CD14-positive monocyte (primary cell): Measurements from ENCODE around the gene ZNF454. TPM values are rescaled to one million over a fixed set of nuclear protein-coding genes. Genes with fewer than 3 reads are reported as not detected.

ENCODE experiments used
- DNase-seq, 3 donors: peaks; one replicate each; pipeline ENCODE4 v3.0.0-alpha.2; 2011 to 2022
- H2AFZ ChIP-seq: 2 replicates; pipeline ENCODE4 v1.6.0; 2012; ENCODE audit warnings: mild to moderate bottlenecking, low read depth, low read length, inconsistent platforms; ENCODE audit not compliant: insufficient read depth, poor library complexity, severe bottlenecking
- H3K27ac ChIP-seq, 2 donors: 1 replicate in 1 of 2; 2 replicates in 1 of 2; pipeline ENCODE4 v1.5.1; 2012 to 2013; ENCODE audit warnings: low read length in 2 of 2, control low read depth in 1 of 2, inconsistent platforms in 1 of 2, low read depth in 1 of 2, mild to moderate bottlenecking in 1 of 2
- H3K27me3 ChIP-seq, 2 donors: one replicate each; pipeline versions ENCODE4 v1.6.0 to v1.6.1; 2011 to 2013; ENCODE audit warnings: low read length in 2 of 2; ENCODE audit not compliant: control insufficient read depth in 2 of 2, insufficient read depth in 2 of 2
- H3K36me3 ChIP-seq, 2 donors: replicated peaks in 1 of 2; 1 replicate in 1 of 2; 2 replicates in 1 of 2; pipeline versions ENCODE4 v1.5.1 to v1.6.1; 2012 to 2013; ENCODE audit warnings: low read length in 2 of 2, control low read depth in 1 of 2, inconsistent platforms in 1 of 2, mild to moderate bottlenecking in 1 of 2; ENCODE audit not compliant: insufficient read depth in 2 of 2, control insufficient read depth in 1 of 2
- H3K4me1 ChIP-seq, 2 donors: 1 replicate in 1 of 2; 2 replicates in 1 of 2; pipeline versions ENCODE4 v1.5.1 to v1.6.1; 2012 to 2013; ENCODE audit warnings: low read length in 2 of 2, control low read depth in 1 of 2, inconsistent platforms in 1 of 2, mild to moderate bottlenecking in 1 of 2, moderate library complexity in 1 of 2; ENCODE audit not compliant: insufficient read depth in 2 of 2, control insufficient read depth in 1 of 2
- H3K4me2 ChIP-seq: replicated peaks from 2 replicates; pipeline ENCODE3; 2012; ENCODE audit warnings: low read length, moderate library complexity, mild to moderate bottlenecking; ENCODE audit not compliant: poor library complexity, severe bottlenecking; ENCODE audit errors: extremely low read depth
- H3K4me3 ChIP-seq, 3 experiments: fragments of 200-600 bp in 1 of 3; sonication (generic) in 1 of 3; replicated peaks in 1 of 3; 1 replicate in 2 of 3; 2 replicates in 1 of 3; pipeline ENCODE4 v1.5.1; 2011 to 2013; ENCODE audit warnings: low read length in 3 of 3, mild to moderate bottlenecking in 3 of 3, control low read depth in 2 of 3, low read depth in 2 of 3, inconsistent platforms in 1 of 3, moderate library complexity in 1 of 3
- H3K79me2 ChIP-seq: 2 replicates; pipeline ENCODE4 v1.6.0; 2012; ENCODE audit warnings: mild to moderate bottlenecking, control low read depth, inconsistent platforms, low read length, moderate library complexity; ENCODE audit not compliant: insufficient read depth
- H3K9ac ChIP-seq: 2 replicates; pipeline ENCODE4 v1.6.0; 2017; ENCODE audit warnings: low read length, mild to moderate bottlenecking; ENCODE audit not compliant: insufficient read depth, poor library complexity, severe bottlenecking
- H3K9me3 ChIP-seq, 2 donors: replicated peaks in 1 of 2; 1 replicate in 1 of 2; 2 replicates in 1 of 2; pipeline versions ENCODE4 v1.5.1 to v1.6.1; 2012 to 2013; ENCODE audit warnings: low read length in 2 of 2, control low read depth in 1 of 2; ENCODE audit not compliant: control insufficient read depth in 1 of 2, insufficient read depth in 1 of 2
- H4K20me1 ChIP-seq: 2 replicates; pipeline ENCODE4 v1.6.0; 2012; ENCODE audit warnings: mild to moderate bottlenecking, low read length, control low read depth, moderate library complexity; ENCODE audit not compliant: insufficient read depth
- H3K27ac Mint-ChIP-seq, 7 donors: one replicate each; pipeline ENCODE4 v1.8.0; 2020; ENCODE audit warnings: mild to moderate bottlenecking in 7 of 7, mixed read lengths in 7 of 7, moderate library complexity in 6 of 7, inconsistent platforms in 2 of 7
- H3K27me3 Mint-ChIP-seq, 3 donors: one replicate each; pipeline ENCODE4 v1.8.0; 2021 to 2022; ENCODE audit warnings: low read depth in 3 of 3, mild to moderate bottlenecking in 3 of 3, mixed read lengths in 3 of 3, moderate library complexity in 3 of 3, inconsistent platforms in 1 of 3
- H3K36me3 Mint-ChIP-seq, 2 donors: one replicate each; pipeline ENCODE4 v1.8.0; 2020; ENCODE audit warnings: mixed read lengths in 2 of 2, inconsistent platforms in 1 of 2, mild to moderate bottlenecking in 1 of 2
- H3K4me1 Mint-ChIP-seq: one replicate; pipeline ENCODE4 v1.8.0; 2020; ENCODE audit warnings: mild to moderate bottlenecking, mixed read lengths
- H3K4me3 Mint-ChIP-seq, 2 donors: one replicate each; pipeline ENCODE4 v1.8.0; 2020; ENCODE audit warnings: mild to moderate bottlenecking in 2 of 2, mixed read lengths in 2 of 2, moderate library complexity in 1 of 2
- H3K9me3 Mint-ChIP-seq, 7 donors: one replicate each; pipeline ENCODE4 v1.8.0; 2020 to 2022; ENCODE audit warnings: mixed read lengths in 7 of 7, mild to moderate bottlenecking in 6 of 7, moderate library complexity in 6 of 7, inconsistent platforms in 2 of 7
- WGBS: methylation state at CpG from one replicate; pipeline ENCODE4 v1.1.5; 2013; ENCODE audit warnings: missing lambda C conversion rate; ENCODE audit not compliant: insufficient coverage; 5-methylcytosine and 5-hydroxymethylcytosine counted together
- intact Hi-C, 2 donors: fragments of 100-400 bp; cut with micrococcal nuclease; formaldehyde crosslinking; loops; one replicate each; pipeline versions ENCODE4 v1.15.0 to v1.15.1; 2023
- polyA plus RNA-seq, 3 donors: library from polyadenylated mRNA; depleted of rRNA in 1 of 3; unstranded in 2 of 3; stranded (reverse) in 1 of 3; fragments of 300-500 nt in 2 of 3; fragments of >200 nt in 1 of 3; fragmentation: Illumina TruSeq in 2 of 3; gene quantifications; 1 replicate in 2 of 3; 2 replicates in 1 of 3; pipeline ENCODE4 v1.2.3, GENCODE V29; 2012 to 2021
- TF ChIP-seq, protein P1 (sequence below): fragments of 200-600 bp; IDR thresholded peaks from one replicate; pipeline ENCODE4 v1.8.0; 2022; ENCODE audit warnings: antibody characterized with exemption, mild to moderate bottlenecking

ZNF454 gene
- polyA plus RNA-seq, 3 donors = not detected

DNA sequence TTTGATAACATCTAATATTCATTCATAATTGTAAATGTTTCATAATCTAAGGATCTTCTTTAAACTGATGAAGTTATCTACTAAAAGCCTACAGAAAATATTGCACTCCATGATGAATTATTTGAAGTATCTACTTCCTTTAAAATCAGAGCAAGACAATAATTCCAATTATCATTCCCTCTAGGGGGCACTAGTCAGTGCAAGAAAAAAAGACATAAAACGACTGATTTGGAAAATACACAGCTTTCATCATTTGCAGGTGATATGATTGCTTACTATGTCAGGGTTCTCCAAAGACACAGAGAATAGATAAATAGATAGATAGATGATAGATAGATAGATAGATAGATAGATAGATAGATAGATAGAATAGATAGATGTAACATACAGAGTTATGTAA is 67.7 kb downstream of the ZNF454 start:
- Histone ChIP-seq H2AFZ (no peak overlapping the region), H3K4me1 (no peaks in the 10 kb centered on the region), H3K9me3 (peaks cover 26 to 34% of the 10 kb centered on the region in 2 donors), H4K20me1 (no peaks in the 10 kb centered on the region), H3K27ac (no peak overlapping the region), H3K4me2 (no peak overlapping the region), H3K4me3 (no peak overlapping the region), H3K79me2 (no peaks in the 10 kb centered on the region), H3K9ac (no peak overlapping the region), H3K36me3 (no peaks in the 10 kb centered on the region), H3K27me3 (no peaks in the 10 kb centered on the region)
- no CpG with 5 or more reads among the region's 1 CpG for WGBS
- intact Hi-C loops = no loop called here
- TF ChIP-seq, protein P1, sequence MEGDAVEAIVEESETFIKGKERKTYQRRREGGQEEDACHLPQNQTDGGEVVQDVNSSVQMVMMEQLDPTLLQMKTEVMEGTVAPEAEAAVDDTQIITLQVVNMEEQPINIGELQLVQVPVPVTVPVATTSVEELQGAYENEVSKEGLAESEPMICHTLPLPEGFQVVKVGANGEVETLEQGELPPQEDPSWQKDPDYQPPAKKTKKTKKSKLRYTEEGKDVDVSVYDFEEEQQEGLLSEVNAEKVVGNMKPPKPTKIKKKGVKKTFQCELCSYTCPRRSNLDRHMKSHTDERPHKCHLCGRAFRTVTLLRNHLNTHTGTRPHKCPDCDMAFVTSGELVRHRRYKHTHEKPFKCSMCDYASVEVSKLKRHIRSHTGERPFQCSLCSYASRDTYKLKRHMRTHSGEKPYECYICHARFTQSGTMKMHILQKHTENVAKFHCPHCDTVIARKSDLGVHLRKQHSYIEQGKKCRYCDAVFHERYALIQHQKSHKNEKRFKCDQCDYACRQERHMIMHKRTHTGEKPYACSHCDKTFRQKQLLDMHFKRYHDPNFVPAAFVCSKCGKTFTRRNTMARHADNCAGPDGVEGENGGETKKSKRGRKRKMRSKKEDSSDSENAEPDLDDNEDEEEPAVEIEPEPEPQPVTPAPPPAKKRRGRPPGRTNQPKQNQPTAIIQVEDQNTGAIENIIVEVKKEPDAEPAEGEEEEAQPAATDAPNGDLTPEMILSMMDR = no peak
- H3K9me3 Mint-ChIP-seq = peaks cover 18 to 54% (median 37%) of the 10 kb centered on the region in 7 donors
- peaks cover 0 to 2% (median 0%) of the 10 kb centered on the region in 3 donors for H3K27me3 Mint-ChIP-seq
- no peak for DNase-seq
- no peaks in the 10 kb centered on the region for H3K36me3 Mint-ChIP-seq
- H3K4me3 Mint-ChIP-seq = no peak overlapping the region
- no peak overlapping the region for H3K27ac Mint-ChIP-seq
- no peaks in the 10 kb centered on the region for H3K4me1 Mint-ChIP-seq

Other genes starting within 250 kb of the ZNF454 start
- 10 to 100 TPM in 1 of 3 donors, 1 to 10 TPM in 2; 8.6 to 14.9 (median 9.4) TPM for gene ZNF354A, start 210.5 kb upstream of the ZNF454 start, polyA plus RNA-seq
- gene ZNF354B, start 81.2 kb upstream of the ZNF454 start, polyA plus RNA-seq = 10 to 100 TPM in 1 of 3 donors, 1 to 10 TPM in 1, under 1 TPM in 1; 0.94 to 12.0 (median 1.1) TPM
- gene ZFP2, start 45.3 kb upstream of the ZNF454 start, polyA plus RNA-seq = under 1 TPM in 1 of 3 donors, not detected in 2; 0.19 TPM
- not detected for gene GRM6, start 54.1 kb downstream of the ZNF454 start, polyA plus RNA-seq
- gene ZNF879, start 82.6 kb downstream of the ZNF454 start, polyA plus RNA-seq = 1 to 10 TPM in 1 of 3 donors, under 1 TPM in 2; 0.61 to 1.4 (median 0.71) TPM
- gene ZNF354C, start 119.2 kb downstream of the ZNF454 start, polyA plus RNA-seq = under 1 TPM; 0.25 to 0.48 (median 0.31) TPM